Osteoblast (primary cell): ENCODE measurements around the gene PHACTR1. TPM values are rescaled to one million over a fixed set of nuclear protein-coding genes. Genes with fewer than 3 reads are reported as not detected.

ENCODE experiments used
- DNase-seq: peaks from one replicate; pipeline ENCODE4 v3.0.0; 2011; ENCODE audit warnings: low spot score, mixed read lengths; ENCODE audit not compliant: insufficient read length; ENCODE audit errors: missing footprints
- H2AFZ ChIP-seq: 2 replicates; pipeline ENCODE4 v1.6.0; 2011; ENCODE audit warnings: mild to moderate bottlenecking, low read length
- H3K27ac ChIP-seq: 2 replicates; pipeline ENCODE4 v1.5.1; 2011; ENCODE audit warnings: mild to moderate bottlenecking, low read depth, low read length, moderate library complexity
- H3K27me3 ChIP-seq: 2 replicates; pipeline ENCODE4 v1.6.0; 2012; ENCODE audit warnings: mild to moderate bottlenecking, control low read depth, inconsistent platforms, low read length, moderate library complexity; ENCODE audit not compliant: insufficient read depth
- H3K36me3 ChIP-seq: 2 replicates; pipeline ENCODE4 v1.5.1; 2011; ENCODE audit warnings: mild to moderate bottlenecking, low read length, control low read depth, moderate library complexity; ENCODE audit not compliant: insufficient read depth
- H3K4me1 ChIP-seq: 2 replicates; pipeline ENCODE4 v1.5.1; 2011; ENCODE audit warnings: mild to moderate bottlenecking, low read length, control low read depth, moderate library complexity; ENCODE audit not compliant: insufficient read depth
- H3K4me2 ChIP-seq: 2 replicates; pipeline ENCODE4 v1.6.0; 2011; ENCODE audit warnings: mild to moderate bottlenecking, low read length; ENCODE audit not compliant: insufficient read depth
- H3K4me3 ChIP-seq: fragments of 200-600 bp; sonication (generic); 3 replicates; pipeline ENCODE4 v1.5.1; 2012; ENCODE audit warnings: mild to moderate bottlenecking, low read length, inconsistent platforms; ENCODE audit not compliant: insufficient read depth
- H3K79me2 ChIP-seq: 2 replicates; pipeline ENCODE4 v1.6.0; 2012; ENCODE audit warnings: mild to moderate bottlenecking, low read length, control low read depth, inconsistent platforms; ENCODE audit not compliant: insufficient read depth
- H3K9me3 ChIP-seq: 2 replicates; pipeline ENCODE4 v1.5.1; 2011; ENCODE audit warnings: low read depth, low read length, control low read depth
- H4K20me1 ChIP-seq: 2 replicates; pipeline ENCODE4 v1.6.0; 2012; ENCODE audit warnings: mild to moderate bottlenecking, low read length, control low read depth; ENCODE audit not compliant: insufficient read depth
- total RNA-seq: library from RNA; depleted of rRNA; stranded (reverse); fragments of >200 nt; gene quantifications from 2 replicates; pipeline ENCODE4 v1.2.3, GENCODE V29; 2012
- TF ChIP-seq, protein P1 (sequence below): IDR thresholded peaks from 2 replicates; pipeline ENCODE4 v1.5.1; 2011; ENCODE audit warnings: mild to moderate bottlenecking, low read depth, low read length, moderate library complexity; ENCODE audit errors: extremely low read depth

The PHACTR1 gene
- total RNA-seq, 1 donor: 0.36 TPM

DNA sequence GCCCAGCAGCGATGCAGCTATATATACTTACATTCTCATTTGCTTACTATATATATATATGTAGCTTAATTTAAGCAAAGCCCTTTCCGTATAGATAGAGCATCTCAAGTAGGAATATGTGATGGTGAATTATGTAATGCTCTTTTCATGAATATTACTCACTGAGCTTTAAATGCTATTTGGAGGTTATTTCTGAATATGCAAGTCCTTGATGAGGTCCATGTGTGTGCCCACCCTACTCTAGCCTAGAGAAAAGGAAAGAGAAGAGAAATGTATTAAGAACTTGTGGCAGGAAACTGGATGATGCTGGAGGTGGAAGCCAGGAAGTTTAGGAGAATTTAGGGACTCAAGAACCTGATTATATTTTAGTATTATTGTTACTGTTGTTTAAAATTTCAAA, 63.2 kb downstream of the PHACTR1 start:
- no peak overlapping the region for H3K4me3 ChIP-seq
- TF ChIP-seq, protein P1, sequence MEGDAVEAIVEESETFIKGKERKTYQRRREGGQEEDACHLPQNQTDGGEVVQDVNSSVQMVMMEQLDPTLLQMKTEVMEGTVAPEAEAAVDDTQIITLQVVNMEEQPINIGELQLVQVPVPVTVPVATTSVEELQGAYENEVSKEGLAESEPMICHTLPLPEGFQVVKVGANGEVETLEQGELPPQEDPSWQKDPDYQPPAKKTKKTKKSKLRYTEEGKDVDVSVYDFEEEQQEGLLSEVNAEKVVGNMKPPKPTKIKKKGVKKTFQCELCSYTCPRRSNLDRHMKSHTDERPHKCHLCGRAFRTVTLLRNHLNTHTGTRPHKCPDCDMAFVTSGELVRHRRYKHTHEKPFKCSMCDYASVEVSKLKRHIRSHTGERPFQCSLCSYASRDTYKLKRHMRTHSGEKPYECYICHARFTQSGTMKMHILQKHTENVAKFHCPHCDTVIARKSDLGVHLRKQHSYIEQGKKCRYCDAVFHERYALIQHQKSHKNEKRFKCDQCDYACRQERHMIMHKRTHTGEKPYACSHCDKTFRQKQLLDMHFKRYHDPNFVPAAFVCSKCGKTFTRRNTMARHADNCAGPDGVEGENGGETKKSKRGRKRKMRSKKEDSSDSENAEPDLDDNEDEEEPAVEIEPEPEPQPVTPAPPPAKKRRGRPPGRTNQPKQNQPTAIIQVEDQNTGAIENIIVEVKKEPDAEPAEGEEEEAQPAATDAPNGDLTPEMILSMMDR: no peak

DNA sequence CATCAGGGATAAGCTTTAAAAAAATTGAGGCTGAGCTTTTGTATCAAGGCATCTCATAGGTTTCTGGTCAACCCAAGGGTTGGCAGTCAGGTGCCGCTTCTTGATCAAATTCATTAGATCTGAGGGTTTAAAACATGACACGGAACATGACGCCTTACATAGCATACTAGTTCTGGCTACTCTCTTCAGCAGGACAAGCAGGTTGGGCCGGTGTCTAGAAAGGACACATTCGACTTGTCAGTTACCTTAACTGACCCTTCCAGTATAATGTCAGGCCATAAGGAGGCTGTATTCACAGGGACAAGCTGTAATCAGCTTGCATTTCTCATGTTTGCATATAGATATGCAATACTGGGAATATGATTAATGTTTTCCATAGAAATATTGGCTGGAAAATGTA, 65.6 kb downstream of the PHACTR1 start:
- TF ChIP-seq, protein P1: no peak
- Histone ChIP-seq H3K9me3 (no peaks in the 10 kb centered on the region), H4K20me1 (no peaks in the 10 kb centered on the region), H3K4me1 (no peaks in the 10 kb centered on the region), H3K27me3 (no peaks in the 10 kb centered on the region), H3K4me3 (no peak overlapping the region), H3K4me2 (no peak overlapping the region), H2AFZ (no peak overlapping the region), H3K79me2 (no peaks in the 10 kb centered on the region), H3K27ac (no peak overlapping the region), H3K36me3 (no peaks in the 10 kb centered on the region)
- DNase-seq: no peak

More for the DNA sequence above, 63.2 kb downstream of the PHACTR1 start:
- H3K27ac ChIP-seq: no peak overlapping the region
- H3K4me2 ChIP-seq: no peak overlapping the region
- no peaks in the 10 kb centered on the region for H3K9me3 ChIP-seq
- H3K79me2 ChIP-seq: no peaks in the 10 kb centered on the region
- H3K4me1 ChIP-seq: no peaks in the 10 kb centered on the region
- no peak for DNase-seq
- no peaks in the 10 kb centered on the region for H3K36me3 ChIP-seq
- no peaks in the 10 kb centered on the region for H4K20me1 ChIP-seq
- H3K27me3 ChIP-seq: no peaks in the 10 kb centered on the region
- no peak overlapping the region for H2AFZ ChIP-seq

DNA sequence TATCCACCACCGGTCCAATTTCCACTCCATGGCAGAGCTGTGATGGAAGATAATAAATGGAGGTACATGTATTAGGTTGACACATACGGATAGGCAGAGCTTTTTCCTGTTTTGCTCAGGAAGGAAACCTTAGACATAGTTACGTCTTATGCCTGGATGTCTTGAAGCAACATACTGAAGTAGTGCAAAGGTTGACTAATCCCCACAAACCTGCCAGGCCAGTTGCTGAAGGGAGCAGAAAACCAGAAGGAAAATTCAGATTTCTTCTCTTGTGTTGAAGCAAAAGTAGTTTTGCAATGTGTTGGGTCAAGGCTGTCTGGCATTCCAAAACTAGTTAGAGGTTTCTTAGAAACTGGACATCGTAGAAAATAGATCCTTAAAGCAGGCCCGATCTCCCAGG, 68.7 kb downstream of the PHACTR1 start:
- H3K9me3 ChIP-seq: no peaks in the 10 kb centered on the region
- no peak overlapping the region for H3K4me3 ChIP-seq
- no peaks in the 10 kb centered on the region for H3K79me2 ChIP-seq
- no peak overlapping the region for H3K4me2 ChIP-seq
- no peak for DNase-seq
- no peak overlapping the region for H3K27ac ChIP-seq
- TF ChIP-seq, protein P1: no peak
- H3K27me3 ChIP-seq: no peaks in the 10 kb centered on the region
- no peaks in the 10 kb centered on the region for H3K4me1 ChIP-seq
- H4K20me1 ChIP-seq: no peaks in the 10 kb centered on the region
- no peak overlapping the region for H2AFZ ChIP-seq
- H3K36me3 ChIP-seq: no peaks in the 10 kb centered on the region

DNA sequence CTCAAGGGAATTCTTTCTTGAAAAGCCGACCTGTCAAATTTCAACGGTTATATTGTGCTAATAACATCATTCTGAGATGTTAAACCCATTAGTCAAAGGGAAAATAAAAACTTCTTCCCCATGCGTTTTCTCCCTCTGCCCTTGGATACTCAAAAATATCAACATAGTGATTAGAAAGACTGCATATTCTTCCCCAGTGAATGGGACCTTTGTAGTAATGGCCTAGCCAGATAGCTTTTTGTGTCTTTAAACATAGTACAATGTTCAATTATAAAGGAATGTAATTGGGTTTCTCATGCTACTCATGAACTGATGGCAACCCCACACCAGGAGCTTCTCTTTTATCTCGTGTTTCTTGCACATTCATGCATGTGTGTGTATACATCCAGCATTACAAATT, 69.4 kb downstream of the PHACTR1 start:
- Histone ChIP-seq H2AFZ (no peak overlapping the region), H4K20me1 (no peaks in the 10 kb centered on the region)

More for the DNA sequence above, 69.4 kb downstream of the PHACTR1 start:
- Histone ChIP-seq H3K4me1 (no peaks in the 10 kb centered on the region), H3K4me3 (no peak overlapping the region), H3K9me3 (no peaks in the 10 kb centered on the region), H3K79me2 (no peaks in the 10 kb centered on the region), H3K36me3 (no peaks in the 10 kb centered on the region), H3K4me2 (no peak overlapping the region), H3K27ac (no peak overlapping the region), H3K27me3 (no peaks in the 10 kb centered on the region)
- no peak for DNase-seq
- TF ChIP-seq, protein P1: no peak
